H9 (cell line): ENCODE measurements around the gene WNT5B. TPM values are rescaled to one million over a fixed set of nuclear protein-coding genes. Genes with fewer than 3 reads are reported as not detected.

ENCODE experiments used
- DNase-seq: peaks from one replicate; pipeline ENCODE4 v3.0.0-alpha.2; 2017
- H2AFZ ChIP-seq: one replicate; pipeline ENCODE4 v1.6.1; 2013; ENCODE audit warnings: mild to moderate bottlenecking, low read length, control low read depth, moderate library complexity
- H2AK5ac ChIP-seq: 2 replicates; pipeline ENCODE4 v1.6.1; 2013; ENCODE audit warnings: low read length, control low read depth, mixed read lengths; ENCODE audit not compliant: insufficient read length
- H2BK120ac ChIP-seq: one replicate; pipeline ENCODE4 v1.6.1; 2013; ENCODE audit warnings: low read depth, mild to moderate bottlenecking, low read length, control low read depth, inconsistent platforms; ENCODE audit not compliant: poor library complexity, severe bottlenecking
- H2BK12ac ChIP-seq: 2 replicates; pipeline ENCODE4 v1.6.1; 2013; ENCODE audit warnings: low read length, control low read depth, mixed read lengths, low read depth; ENCODE audit not compliant: insufficient read length
- H2BK15ac ChIP-seq: 2 replicates; pipeline ENCODE4 v1.6.1; 2013; ENCODE audit warnings: low read depth, low read length, control low read depth
- H2BK20ac ChIP-seq: one replicate; pipeline ENCODE4 v1.6.1; 2013; ENCODE audit warnings: low read depth, mild to moderate bottlenecking, low read length, control low read depth, inconsistent platforms; ENCODE audit not compliant: poor library complexity, severe bottlenecking
- H2BK5ac ChIP-seq: 2 replicates; pipeline ENCODE4 v1.6.1; 2013; ENCODE audit warnings: low read length, control low read depth, mixed read lengths; ENCODE audit not compliant: insufficient read length
- H3K14ac ChIP-seq: 2 replicates; pipeline ENCODE4 v1.6.1; 2013; ENCODE audit warnings: low read length, control low read depth; ENCODE audit not compliant: insufficient read depth
- H3K18ac ChIP-seq: 2 replicates; pipeline ENCODE4 v1.6.1; 2013; ENCODE audit warnings: low read depth, mild to moderate bottlenecking, mixed read lengths, low read length, control low read depth; ENCODE audit not compliant: insufficient read length
- H3K23ac ChIP-seq: 2 replicates; pipeline ENCODE4 v1.6.1; 2013; ENCODE audit warnings: low read length, control low read depth, mixed read lengths, low read depth; ENCODE audit not compliant: insufficient read length
- H3K23me2 ChIP-seq: 2 replicates; pipeline ENCODE4 v1.6.1; 2013; ENCODE audit warnings: low read depth, mild to moderate bottlenecking, mixed read lengths, low read length, control low read depth; ENCODE audit not compliant: insufficient read length, poor library complexity, severe bottlenecking
- H3K27ac ChIP-seq: 2 replicates; pipeline ENCODE4 v1.5.1; 2013; ENCODE audit warnings: low read length, control low read depth, mixed read lengths, low read depth; ENCODE audit not compliant: insufficient read length
- H3K27me3 ChIP-seq: 2 replicates; pipeline ENCODE4 v1.6.1; 2013; ENCODE audit warnings: low read length, control low read depth, inconsistent platforms; ENCODE audit not compliant: insufficient read depth
- H3K4ac ChIP-seq: 2 replicates; pipeline ENCODE4 v1.6.1; 2013; ENCODE audit warnings: low read depth, mild to moderate bottlenecking, control low read depth, inconsistent platforms, low read length, moderate library complexity
- H3K4me1 ChIP-seq: 2 replicates; pipeline ENCODE4 v1.6.1; 2013; ENCODE audit warnings: low read length, control low read depth, inconsistent platforms; ENCODE audit not compliant: insufficient read depth
- H3K4me2 ChIP-seq: 2 replicates; pipeline ENCODE4 v1.6.1; 2013; ENCODE audit warnings: low read length, control low read depth, mixed read lengths; ENCODE audit not compliant: insufficient read length, insufficient read depth
- H3K56ac ChIP-seq: 2 replicates; pipeline ENCODE4 v1.6.1; 2013; ENCODE audit warnings: low read depth, mild to moderate bottlenecking, mixed read lengths, low read length, control low read depth; ENCODE audit not compliant: insufficient read length
- H3K79me1 ChIP-seq: 2 replicates; pipeline ENCODE4 v1.6.1; 2013; ENCODE audit warnings: low read depth, mild to moderate bottlenecking, moderate library complexity, low read length, control low read depth, inconsistent platforms; ENCODE audit not compliant: insufficient read depth, poor library complexity, severe bottlenecking
- H3K79me2 ChIP-seq: 2 replicates; pipeline ENCODE4 v1.6.1; 2013; ENCODE audit warnings: low read length, control low read depth, inconsistent platforms; ENCODE audit not compliant: insufficient read depth
- H3K9ac ChIP-seq: 2 replicates; pipeline ENCODE4 v1.6.1; 2013; ENCODE audit warnings: low read length, control low read depth, mixed read lengths; ENCODE audit not compliant: insufficient read length; ENCODE audit errors: extremely low read depth
- H3K9me3 ChIP-seq: one replicate; pipeline ENCODE4 v1.6.1; 2013; ENCODE audit warnings: low read depth, low read length, inconsistent platforms; ENCODE audit not compliant: control insufficient read depth
- H3T11ph ChIP-seq: one replicate; pipeline ENCODE4 v1.6.1; 2013; ENCODE audit warnings: mild to moderate bottlenecking, low read length, control low read depth, inconsistent platforms
- H4K20me1 ChIP-seq: one replicate; pipeline ENCODE4 v1.6.1; 2013; ENCODE audit not compliant: control insufficient read depth, insufficient read length, insufficient read depth
- H4K5ac ChIP-seq: 2 replicates; pipeline ENCODE4 v1.6.1; 2013; ENCODE audit warnings: low read depth, mild to moderate bottlenecking, mixed read lengths, low read length, control low read depth; ENCODE audit not compliant: insufficient read length
- H4K8ac ChIP-seq: replicated peaks from 2 replicates; pipeline ENCODE4 v1.6.1; 2013; ENCODE audit warnings: low read length, control low read depth, mixed read lengths, low read depth; ENCODE audit not compliant: insufficient read length
- H4K91ac ChIP-seq: 2 replicates; pipeline ENCODE4 v1.6.1; 2013; ENCODE audit warnings: low read depth, mild to moderate bottlenecking, moderate library complexity, mixed read lengths, low read length, control low read depth; ENCODE audit not compliant: insufficient read length
- H3K27ac Mint-ChIP-seq, 3 experiments: 2 replicates in 2 of 3; 3 replicates in 1 of 3; pipeline ENCODE4 v1.8.0; 2020 to 2021; ENCODE audit warnings: mixed read lengths in 3 of 3, mild to moderate bottlenecking in 1 of 3, moderate library complexity in 1 of 3
- H3K27me3 Mint-ChIP-seq: 2 replicates; pipeline ENCODE4 v1.8.0; 2021; ENCODE audit warnings: low read depth, mild to moderate bottlenecking, moderate library complexity, mixed read lengths
- H3K36me3 Mint-ChIP-seq, 3 experiments: 2 replicates in 2 of 3; 3 replicates in 1 of 3; pipeline ENCODE4 v1.8.0; 2020 to 2021; ENCODE audit warnings: low read depth in 3 of 3, mixed read lengths in 3 of 3; ENCODE audit not compliant: insufficient read depth in 1 of 3
- H3K4me1 Mint-ChIP-seq, 2 experiments: 2 replicates each; pipeline ENCODE4 v1.8.0; 2020; ENCODE audit warnings: mixed read lengths in 2 of 2
- H3K4me3 Mint-ChIP-seq, 2 experiments: 2 replicates in 1 of 2; 3 replicates in 1 of 2; pipeline ENCODE4 v1.8.0; 2020 to 2021; ENCODE audit warnings: mild to moderate bottlenecking in 2 of 2, mixed read lengths in 2 of 2, moderate library complexity in 1 of 2
- H3K9me3 Mint-ChIP-seq, 2 experiments: 2 replicates in 1 of 2; 3 replicates in 1 of 2; pipeline ENCODE4 v1.8.0; 2020; ENCODE audit warnings: mild to moderate bottlenecking in 2 of 2, mixed read lengths in 2 of 2, moderate library complexity in 1 of 2
- WGBS: extraction: QIAGEN DNeasy Blood & Tissue Kit; methylation state at CpG from one replicate; pipeline ENCODE4 v1.1.7; 2013; ENCODE audit warnings: missing lambda C conversion rate, low lambda C conversion rate, mixed read lengths; ENCODE audit not compliant: insufficient read length; ENCODE audit errors: extremely low coverage; 5-methylcytosine and 5-hydroxymethylcytosine counted together
- total RNA-seq: library from RNA; stranded (reverse); gene quantifications from 2 replicates; pipeline ENCODE4 v1.2.1, GENCODE V29; 2021
- TF ChIP-seq, protein P1 (sequence below): fragments of 200-600 bp; sonication (generic); conservative IDR thresholded peaks from 3 replicates; pipeline ENCODE4 v1.8.0; 2021; ENCODE audit warnings: antibody characterized with exemption, mild to moderate bottlenecking

Gene WNT5B
- total RNA-seq, 1 experiment from 2014 or later, result 1.5 TPM

DNA sequence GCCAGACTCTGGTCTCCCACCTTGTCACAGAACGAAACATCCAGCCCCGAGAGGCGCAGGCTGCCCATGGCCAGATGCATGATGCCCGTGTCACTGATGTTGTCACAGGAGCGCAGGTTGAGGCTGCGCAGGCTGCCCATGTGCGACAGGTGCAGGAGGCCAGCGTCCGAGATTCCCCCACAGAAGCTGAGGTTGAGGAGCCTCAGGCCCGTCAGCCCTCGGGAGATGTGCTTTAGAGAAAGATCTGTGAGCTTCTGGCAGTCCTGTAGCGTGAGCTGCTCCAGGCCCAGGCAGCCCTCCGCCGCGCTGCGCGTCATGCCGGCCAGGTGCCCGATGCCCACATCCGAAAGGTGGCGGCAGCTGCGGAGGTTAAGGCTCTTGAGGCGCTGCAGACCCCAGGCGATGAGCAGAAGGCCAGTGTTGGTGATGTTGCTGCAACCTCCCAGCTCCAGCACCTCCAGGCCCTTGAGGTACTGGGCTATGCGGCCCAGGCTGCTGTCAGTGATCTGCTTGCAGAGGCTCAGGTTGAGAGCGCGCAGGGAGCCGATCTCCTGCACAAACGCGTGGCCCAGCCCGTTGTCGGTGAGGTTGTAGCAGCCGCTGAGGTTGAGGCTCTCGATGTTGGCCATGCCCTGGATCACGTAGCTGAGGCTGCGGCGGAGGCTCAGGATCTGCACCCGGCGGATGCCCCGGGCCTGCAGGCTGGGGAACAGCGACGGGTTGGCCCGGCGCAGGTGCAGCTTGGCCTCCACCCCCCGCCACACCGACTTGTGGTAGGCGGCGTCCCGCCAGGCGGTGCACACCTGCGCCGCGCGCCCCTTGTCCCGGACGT, 35.6 kb upstream of the WNT5B start:
- no peak overlapping the region for H2AK5ac ChIP-seq
- no peak overlapping the region for H2AFZ ChIP-seq
- peaks cover 15% of the 10 kb centered on the region for H3K4me1 ChIP-seq
- H2BK20ac ChIP-seq, result no peak overlapping the region
- Mint-ChIP-seq H3K36me3 (peaks cover 0 to 2% (median 0%) of the 10 kb centered on the region in 3 experiments; a peak in 1 of 7 replicates), H3K27ac (no peak overlapping the region), H3K4me3 (peak overlapping the region; percentile 71 to 88), H3K9me3 (peaks cover 0 to 1% of the 10 kb centered on the region in 2 experiments; a peak in 3 of 5 replicates), H3K27me3 (peaks cover 68% of the 10 kb centered on the region), H3K4me1 (peaks cover 49 to 60% of the 10 kb centered on the region in 2 experiments)
- H4K5ac ChIP-seq, result no peak overlapping the region
- H4K8ac ChIP-seq, result no peak overlapping the region
- H3K9me3 ChIP-seq, result no peaks in the 10 kb centered on the region
- H4K20me1 ChIP-seq, result peaks cover 5% of the 10 kb centered on the region
- no peak overlapping the region for H3K18ac ChIP-seq
- peak; percentile 75 for DNase-seq
- H3K27ac ChIP-seq, result no peak overlapping the region
- H3K23ac ChIP-seq, result no peak overlapping the region
- no peak overlapping the region for H2BK15ac ChIP-seq
- H3K14ac ChIP-seq, result no peak overlapping the region; the same call in 1 of the 2 replicates
- TF ChIP-seq, protein P1, sequence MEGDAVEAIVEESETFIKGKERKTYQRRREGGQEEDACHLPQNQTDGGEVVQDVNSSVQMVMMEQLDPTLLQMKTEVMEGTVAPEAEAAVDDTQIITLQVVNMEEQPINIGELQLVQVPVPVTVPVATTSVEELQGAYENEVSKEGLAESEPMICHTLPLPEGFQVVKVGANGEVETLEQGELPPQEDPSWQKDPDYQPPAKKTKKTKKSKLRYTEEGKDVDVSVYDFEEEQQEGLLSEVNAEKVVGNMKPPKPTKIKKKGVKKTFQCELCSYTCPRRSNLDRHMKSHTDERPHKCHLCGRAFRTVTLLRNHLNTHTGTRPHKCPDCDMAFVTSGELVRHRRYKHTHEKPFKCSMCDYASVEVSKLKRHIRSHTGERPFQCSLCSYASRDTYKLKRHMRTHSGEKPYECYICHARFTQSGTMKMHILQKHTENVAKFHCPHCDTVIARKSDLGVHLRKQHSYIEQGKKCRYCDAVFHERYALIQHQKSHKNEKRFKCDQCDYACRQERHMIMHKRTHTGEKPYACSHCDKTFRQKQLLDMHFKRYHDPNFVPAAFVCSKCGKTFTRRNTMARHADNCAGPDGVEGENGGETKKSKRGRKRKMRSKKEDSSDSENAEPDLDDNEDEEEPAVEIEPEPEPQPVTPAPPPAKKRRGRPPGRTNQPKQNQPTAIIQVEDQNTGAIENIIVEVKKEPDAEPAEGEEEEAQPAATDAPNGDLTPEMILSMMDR, result no peak
- H3K27me3 ChIP-seq, result peaks cover 33% of the 10 kb centered on the region; the same call in 1 of the 2 replicates
- no peaks in the 10 kb centered on the region; the same call in 1 of the 2 replicates for H3K79me2 ChIP-seq
- H2BK12ac ChIP-seq, result no peak overlapping the region
- WGBS, result no CpG with 5 or more reads among the region's 56 CpGs
- peaks cover 27% of the 10 kb centered on the region for H3K23me2 ChIP-seq
- H3K79me1 ChIP-seq, result no peaks in the 10 kb centered on the region
- H3K4ac ChIP-seq, result no peak overlapping the region
- no peak overlapping the region for H3K56ac ChIP-seq
- H2BK5ac ChIP-seq, result no peak overlapping the region
- H3K9ac ChIP-seq, result no peak overlapping the region
- H3K4me2 ChIP-seq, result peak overlapping the region; percentile 83
- H4K91ac ChIP-seq, result no peak overlapping the region
- H3T11ph ChIP-seq, result no peak overlapping the region
- no peak overlapping the region for H2BK120ac ChIP-seq
